Measurements from ENCODE around the gene SHISA2.

Gene SHISA2

DNA sequence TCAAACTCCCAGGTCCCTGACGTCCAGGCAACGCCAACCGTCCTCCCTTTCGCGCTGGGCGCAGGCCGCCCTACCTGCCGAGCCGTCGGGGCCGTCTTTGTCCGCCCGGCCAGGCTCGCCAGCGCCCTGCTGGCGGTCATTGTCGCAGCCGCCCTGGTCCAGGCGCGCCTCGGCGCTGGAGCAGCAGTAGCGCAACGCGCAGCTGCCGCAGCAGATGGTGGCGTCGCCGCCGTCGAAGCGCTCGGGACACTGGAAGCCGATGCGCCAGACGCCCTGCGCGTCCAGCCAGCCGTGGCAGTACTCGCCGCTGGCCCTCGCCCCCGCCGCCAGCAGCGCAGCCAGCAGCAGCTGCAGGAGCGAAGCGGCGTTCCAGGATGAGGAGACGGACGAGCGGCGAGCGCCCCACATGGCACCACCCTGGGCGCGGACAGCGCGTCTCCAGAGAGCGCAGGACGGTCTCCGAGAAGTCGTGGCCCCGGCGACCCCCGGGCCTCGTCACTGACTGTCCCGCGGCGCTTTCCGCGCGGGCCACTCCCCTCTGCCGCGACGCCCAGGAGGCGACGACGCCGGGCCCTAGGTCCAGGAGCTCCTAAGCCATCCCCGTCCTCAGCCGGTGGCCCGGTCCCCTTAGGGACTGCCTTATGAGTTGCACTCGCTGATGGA lies 1.1 kb downstream of the SHISA2 start:
- no peak for DNase-seq (ENCODE audit: low read depth in 4 of 4, low spot score in 1 of 4)

DNA sequence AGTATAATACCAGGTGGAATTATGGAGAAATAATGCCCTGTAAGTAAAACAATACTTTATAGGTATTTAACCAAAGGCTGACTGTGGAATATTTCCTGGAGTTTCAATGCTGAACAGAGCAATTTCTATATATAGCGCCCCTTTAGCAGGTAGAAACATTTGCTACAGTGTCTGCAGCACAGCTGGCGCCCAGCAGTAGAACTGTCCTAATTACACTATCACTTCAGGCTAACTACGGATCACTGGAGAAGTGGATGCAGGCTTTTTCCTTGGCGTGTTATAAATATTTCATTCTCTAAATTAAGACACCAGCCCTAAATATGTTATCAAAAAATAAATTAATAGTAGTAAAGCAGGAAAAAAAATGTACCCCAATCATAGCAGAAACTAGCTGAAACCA lies 3.1 kb downstream of the SHISA2 start:
- DNase-seq (ENCODE audit: low read depth in 4 of 4, low spot score in 1 of 4) = no peak

DNA sequence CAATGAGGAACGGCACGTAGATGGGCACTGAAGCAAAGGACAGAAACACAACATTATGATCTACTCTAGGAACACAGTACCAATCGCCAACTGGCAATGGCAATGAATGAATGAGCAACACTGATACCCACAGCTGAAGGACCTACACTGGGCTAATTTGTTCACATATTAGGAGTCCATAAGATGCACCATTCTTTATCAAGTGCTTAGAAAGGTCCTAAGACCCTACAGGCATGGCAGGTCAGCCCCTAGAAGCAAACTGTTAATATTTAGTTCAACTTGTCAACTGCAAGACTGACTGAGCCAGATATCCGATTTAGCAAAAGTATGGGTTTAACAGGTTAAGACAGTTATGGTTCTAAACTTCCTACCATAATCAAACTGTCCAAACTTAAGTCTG lies 4.8 kb downstream of the SHISA2 start:
- no peak for DNase-seq (ENCODE audit: low read depth in 4 of 4, low spot score in 1 of 4)

DNA sequence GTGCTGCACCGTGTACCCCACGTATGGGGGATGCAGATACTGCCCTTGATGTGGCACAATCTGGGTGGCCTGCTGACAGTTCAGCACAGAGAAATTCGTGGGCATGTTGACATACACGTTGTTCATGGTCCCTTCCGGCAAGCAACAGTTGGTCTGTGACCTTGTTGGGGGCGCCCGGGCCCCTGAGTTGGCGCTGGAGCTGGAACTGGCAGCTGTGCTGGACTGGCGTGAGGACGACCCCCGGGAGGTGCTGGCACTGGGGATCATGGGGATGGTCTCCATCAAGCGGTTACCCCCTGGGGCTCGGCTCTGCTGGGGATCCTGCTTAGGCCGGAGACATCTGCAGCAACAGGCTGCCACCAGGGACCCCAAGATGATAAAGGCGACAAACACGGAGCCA lies 5.2 kb downstream of the SHISA2 start:
- DNase-seq (ENCODE audit: low read depth in 4 of 4, low spot score in 1 of 4) = no peak

DNA sequence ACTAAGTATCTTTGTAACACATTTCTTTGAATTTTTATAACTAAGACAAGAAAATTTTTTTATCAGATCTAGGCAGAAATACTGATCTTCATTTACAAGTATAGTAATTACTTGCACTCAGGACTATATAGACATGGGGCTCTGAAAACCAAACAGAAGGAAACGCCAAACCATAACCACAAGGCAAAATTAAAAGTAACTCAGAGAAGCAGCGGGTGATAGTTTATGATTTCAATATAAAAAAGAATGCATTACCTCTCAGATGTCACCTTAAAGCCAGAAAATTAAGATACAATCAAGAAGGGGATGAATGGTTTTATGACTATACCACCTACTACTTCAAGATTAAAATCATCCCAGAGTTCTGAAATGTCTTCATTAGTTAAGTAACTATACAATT lies 6.7 kb downstream of the SHISA2 start:
- DNase-seq (ENCODE audit: low read depth in 4 of 4, low spot score in 1 of 4) = no peak

DNA sequence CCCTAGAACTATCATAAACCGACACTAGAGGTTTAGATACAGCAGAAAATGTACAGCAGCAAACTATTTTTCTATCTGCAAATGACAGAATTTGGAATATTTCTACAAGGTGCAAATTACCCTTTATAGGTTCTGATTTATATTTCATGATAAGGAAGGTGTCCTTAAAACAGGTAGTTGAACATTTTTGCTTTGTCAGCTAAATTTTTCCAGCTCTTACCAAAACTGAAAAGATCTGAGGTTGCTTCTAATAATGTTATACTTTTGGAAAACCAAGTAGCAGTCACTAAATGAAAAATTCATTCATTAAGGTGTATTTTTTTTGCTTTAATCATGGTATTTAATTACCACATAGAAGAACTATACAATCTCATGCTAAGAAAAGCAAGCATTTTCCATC lies 9.0 kb downstream of the SHISA2 start:
- no peak for DNase-seq (ENCODE audit: low read depth in 4 of 4, low spot score in 1 of 4)

DNA sequence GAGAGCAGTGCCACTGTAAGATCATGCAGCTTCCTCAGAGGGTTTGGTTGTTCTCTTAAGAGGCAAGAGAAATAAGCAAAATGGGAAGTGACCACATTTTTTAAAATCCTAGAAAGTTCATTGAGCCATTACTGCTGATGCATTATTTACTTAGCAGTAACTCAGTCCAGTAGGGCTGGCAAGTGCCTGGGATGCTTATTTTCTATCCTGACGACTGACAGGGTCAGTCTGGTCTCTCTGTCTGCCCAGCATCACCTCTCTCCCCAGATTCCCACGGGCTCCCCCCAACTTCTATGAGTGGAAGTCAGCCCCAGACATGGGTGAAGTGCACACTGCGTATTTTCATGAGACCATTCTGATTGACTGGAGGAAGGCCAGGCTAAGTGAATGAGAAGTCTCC lies 10.4 kb downstream of the SHISA2 start:
- DNase-seq (ENCODE audit: low read depth in 4 of 4, low spot score in 1 of 4) = no peak

DNA sequence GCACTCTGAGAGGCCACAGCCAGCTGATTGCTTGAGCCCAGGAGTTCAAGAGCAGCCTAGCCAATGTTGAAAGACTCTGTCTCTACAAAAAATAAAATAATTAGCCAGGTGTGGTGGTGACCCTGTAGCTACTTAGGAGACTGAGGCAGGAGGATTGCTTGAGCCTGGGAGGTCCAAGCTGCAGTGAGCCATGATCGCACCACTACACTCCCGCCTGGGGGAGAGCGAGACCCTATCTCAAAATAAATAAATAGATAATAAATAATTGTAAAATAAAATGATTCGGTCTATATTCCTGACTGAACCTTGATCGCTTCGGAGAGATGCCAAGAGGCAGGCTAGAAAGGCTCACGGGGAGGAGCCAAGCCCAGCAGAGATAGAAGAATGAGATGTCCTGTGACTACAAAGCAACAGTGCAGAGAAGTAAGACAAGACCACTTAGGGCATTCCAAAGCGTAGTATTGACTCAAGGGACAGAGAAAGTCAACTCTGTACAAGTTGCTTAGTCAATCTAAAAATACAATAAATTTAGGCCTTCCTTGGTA lies 12.8 kb downstream of the SHISA2 start:
- no peak for DNase-seq (ENCODE audit: low read depth in 4 of 4, low spot score in 1 of 4)

DNA sequence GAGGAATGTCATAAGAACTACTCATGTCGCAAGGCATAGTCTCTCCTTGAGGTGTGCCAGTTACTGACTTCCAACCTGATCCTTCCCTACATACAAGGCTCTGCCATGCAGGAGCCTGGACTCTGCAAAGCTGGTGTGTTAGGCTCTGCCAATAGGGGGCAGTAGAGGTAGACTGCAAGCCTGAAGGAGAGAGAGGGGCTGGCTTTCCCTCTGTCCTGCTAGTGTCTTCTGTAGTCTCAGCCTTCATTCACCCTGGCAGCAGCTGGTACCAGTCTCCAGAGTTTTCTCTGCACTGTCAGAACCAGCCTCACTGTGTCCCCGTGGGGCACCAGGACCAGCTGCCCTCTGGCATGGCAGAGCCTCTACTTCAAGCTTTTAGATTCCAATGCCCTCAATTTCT lies 14.5 kb downstream of the SHISA2 start:
- no peak for DNase-seq (ENCODE audit: low read depth in 4 of 4, low spot score in 1 of 4)

DNA sequence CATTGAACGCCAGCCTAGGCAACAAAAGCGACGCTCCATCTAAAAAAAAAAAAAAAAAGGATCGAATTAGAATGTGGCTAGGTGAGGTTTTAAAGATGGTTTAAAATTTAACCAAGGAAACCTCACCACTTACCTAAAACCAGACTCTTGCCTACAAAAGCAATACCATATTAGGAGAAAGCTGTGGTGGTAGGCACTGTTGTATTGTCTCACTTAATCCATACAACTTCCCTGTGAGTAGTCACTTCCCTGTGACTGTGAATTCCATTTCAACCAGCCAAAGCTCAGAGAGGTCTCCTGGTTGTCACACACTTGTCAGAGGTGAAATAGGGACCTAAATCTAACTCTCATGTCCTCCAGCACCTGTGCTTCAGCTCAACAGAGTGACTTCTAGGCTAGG lies 15.4 kb downstream of the SHISA2 start:
- no peak for DNase-seq (ENCODE audit: low read depth in 4 of 4, low spot score in 1 of 4)

DNA sequence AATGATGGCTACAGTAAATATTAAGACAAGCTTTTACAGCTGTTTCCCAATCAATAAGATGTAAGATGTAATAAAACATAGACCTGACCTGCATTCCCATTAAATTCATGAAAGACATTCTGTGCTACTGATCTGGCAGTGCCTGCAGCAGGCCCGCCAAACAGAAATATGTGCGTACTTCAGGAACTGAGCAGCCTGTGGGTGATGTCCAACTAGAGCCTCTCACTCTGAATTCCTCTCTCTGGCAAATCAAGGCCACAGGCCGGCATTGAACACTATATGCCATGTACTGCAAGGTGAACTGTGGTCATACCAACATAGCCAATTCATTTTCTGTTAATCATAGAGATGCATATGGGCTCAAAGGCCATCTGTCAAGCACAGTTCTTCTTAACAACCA lies 17.8 kb downstream of the SHISA2 start:
- no peak for DNase-seq (ENCODE audit: low read depth in 4 of 4, low spot score in 1 of 4)

DNA sequence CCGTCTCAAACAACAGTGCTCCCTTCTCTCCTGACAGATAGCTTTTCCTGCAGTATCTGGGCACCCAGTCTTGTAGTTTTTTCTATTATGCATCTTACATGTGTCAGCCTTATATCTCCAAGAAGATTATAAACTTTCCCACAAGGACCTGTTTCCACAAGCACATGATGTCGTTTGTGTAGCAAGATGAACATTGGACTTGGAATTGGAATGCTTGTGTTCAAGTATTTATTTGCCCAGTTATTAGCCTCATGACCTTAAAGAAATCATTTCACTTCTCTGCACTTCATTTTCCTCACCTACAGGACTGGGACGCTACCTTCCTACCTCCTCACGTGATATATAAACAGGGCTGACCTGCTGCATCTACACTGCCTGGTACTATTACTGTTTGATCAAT lies 21.5 kb downstream of the SHISA2 start:
- DNase-seq (ENCODE audit: low read depth in 4 of 4, low spot score in 1 of 4) = no peak

DNA sequence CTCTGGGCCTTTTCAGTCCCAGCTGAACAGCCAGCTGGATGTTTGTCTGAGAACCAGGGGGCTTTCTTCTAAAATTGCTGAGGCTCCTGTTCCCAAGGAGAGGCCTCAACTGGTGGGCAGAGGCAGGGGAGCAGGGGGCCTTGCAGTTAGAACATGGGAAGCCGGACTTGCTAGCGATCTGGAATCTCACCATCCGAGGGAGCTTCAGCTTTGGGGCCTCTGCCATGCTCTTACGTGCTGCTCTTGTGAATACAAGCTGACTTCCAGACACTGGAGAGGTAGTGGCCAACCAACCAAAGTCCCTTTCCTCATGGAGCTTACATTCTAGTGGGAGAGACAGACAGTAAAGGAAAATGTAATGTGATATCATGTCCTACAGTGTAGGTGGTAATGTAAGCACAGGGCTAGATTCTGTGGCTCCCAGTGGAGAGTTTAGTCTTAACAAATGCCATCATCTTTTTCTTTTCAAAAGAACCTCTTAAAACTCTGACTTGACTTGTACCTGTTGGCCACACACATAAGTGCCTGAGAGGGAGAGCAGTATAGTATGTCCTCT lies 22.2 kb downstream of the SHISA2 start:
- DNase-seq (ENCODE audit: low read depth in 4 of 4, low spot score in 1 of 4) = no peak

DNA sequence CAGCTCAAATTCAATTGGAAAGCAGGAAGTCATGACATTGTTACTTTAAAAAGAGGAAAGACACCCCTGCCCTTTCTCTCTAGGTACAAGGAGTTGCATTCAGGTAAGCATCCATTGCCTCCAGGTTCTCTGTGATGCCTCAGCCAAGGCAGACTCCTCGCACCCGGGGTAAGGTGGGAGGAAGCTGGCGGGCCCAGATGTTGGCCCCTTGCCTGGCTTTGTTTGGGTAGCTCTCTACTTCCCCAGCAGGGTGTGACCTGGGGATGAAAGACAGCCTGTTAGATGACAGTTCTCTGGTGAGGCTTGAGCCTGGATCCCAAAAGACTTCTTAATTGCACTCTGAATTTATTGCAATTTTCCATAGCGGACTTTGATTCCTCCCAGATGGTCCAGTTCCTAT lies 25.6 kb downstream of the SHISA2 start:
- DNase-seq (ENCODE audit: low read depth in 4 of 4, low spot score in 1 of 4) = no peak

DNA sequence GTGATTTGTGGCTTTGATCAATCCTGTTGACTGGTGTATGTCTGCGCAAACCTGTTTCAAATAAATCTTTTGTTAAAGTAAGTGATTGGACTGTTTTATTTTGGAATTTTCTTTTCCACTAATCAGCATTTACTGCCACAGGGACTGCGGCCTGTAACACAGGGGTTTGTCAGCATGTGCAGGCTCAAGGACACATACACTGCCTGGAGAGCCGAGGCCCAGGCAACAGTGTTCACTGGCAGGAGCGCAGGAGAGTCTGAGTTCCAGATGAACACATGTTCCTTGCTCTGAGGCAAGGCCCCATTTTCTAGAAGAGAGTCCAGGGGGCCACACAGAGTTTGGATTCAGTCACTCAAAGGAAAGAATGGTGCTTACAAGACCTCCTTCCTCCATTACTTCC lies 26.0 kb downstream of the SHISA2 start:
- no peak for DNase-seq (ENCODE audit: low read depth in 4 of 4, low spot score in 1 of 4)

DNA sequence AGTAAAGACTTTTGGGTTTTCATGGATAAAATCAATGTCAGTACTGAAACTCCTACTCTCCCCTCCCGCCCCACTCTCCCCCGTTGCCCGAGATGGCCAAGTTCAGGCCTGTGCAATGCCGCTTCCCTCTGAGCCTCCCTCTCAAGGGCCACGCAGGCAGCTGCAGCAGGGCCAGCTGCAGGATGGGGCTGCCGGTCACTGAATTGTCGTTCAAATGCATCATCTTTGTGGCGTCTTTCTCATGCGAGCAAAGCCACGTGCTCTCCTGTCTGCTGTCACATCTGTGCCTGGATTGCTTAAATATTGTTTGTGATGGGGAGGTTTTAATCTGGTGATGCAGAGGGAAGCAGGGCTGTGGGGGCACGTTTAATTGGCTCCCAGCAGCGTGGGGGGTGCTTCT lies 26.6 kb downstream of the SHISA2 start:
- DNase-seq (ENCODE audit: low read depth in 4 of 4, low spot score in 1 of 4) = no peak

DNA sequence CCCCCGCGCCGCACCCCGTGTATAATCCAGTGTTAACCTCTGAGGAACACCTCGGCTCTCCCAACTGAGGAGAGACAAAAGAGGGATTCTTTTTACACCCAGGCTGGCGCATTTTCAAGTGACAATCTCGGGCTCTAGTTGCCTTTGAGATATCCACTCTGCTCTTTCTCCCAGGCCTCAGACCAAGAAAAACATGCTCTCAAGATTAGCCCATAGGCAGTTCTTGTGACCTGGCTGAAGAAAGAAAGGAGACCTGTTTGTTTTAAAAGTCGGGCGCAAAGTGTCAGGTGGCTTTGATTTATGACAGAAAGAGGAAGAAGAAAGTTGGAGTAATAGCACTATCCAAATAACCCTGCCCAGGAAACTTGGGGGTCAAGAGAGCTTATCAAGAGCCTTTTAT lies 27.3 kb downstream of the SHISA2 start:
- DNase-seq (ENCODE audit: low read depth in 4 of 4, low spot score in 1 of 4) = no peak

DNA sequence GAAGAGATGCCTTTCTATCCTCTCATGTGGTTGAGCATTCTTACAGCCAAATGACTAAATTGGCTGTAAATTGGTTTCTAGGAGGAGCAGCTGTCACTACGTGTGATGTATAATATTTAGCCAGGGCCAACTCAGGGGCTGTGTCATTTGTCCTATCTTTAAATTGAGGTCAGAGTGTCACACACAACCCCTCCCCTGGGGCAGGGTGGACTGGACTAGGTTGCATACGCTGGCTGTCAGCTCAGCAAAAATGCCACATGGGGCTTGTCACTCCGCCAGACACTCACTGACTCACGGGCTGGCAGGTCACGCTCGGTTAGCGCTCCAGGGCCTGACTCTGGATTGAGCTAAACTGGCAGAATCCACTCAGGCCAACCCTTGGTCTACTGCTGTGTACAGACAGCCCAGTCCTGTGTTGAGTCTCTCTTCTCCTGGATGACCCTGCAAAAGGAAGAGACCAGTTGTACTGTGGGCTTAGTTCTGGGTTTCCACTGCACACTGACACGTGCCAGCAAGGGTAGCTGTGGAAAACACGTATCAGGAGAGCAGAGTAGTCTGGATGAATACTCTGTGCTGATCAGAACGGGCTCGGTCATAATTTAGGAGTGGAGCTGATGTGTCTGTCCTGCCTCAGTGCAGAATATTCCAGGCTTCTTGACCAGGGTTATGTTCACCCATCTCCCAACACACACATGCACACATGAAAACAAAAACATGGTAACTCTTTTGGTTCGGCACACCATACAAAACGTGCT lies 29.1 kb downstream of the SHISA2 start:
- DNase-seq (ENCODE audit: low read depth in 4 of 4, low spot score in 1 of 4) = no peak

DNA sequence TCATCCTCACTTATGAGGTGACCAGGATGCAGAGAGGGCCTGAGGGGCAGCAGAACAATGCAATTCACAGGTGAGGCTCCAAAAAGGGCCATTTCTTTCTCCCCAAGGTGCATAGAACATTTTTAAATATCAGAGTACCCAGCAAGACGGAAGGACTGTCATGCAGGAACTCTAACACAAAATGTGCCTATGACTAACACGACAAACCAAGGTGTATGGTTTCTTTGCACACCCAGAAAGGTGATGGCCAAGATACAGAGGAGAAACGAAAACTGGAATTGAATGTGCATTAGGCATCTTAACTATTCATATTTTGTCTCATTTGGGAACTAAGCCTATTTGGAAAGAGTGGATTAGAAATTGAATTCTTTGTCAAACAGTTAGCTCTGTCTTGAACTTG lies 29.9 kb downstream of the SHISA2 start:
- DNase-seq (ENCODE audit: low read depth in 4 of 4, low spot score in 1 of 4) = no peak

DNA sequence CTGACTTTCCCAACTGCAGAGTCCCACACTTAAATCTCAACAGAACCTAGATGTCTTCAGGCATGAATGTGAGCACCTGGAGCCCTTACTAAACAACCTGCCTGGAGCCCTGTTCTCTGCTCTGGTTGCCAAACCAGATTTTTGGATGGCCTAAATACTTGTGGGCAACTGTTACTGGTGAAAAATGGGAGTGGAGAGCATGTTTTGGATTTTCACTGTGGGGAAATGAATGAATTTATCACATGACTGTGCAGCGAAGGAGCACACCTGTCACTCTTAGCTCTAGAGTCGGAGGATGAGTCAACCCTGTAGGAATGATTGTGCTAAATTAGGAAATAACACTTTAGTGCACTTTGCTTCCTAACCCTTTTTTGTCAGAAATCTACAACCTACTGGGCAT lies 30.3 kb downstream of the SHISA2 start:
- DNase-seq (ENCODE audit: low read depth in 4 of 4, low spot score in 1 of 4) = no peak

DNA sequence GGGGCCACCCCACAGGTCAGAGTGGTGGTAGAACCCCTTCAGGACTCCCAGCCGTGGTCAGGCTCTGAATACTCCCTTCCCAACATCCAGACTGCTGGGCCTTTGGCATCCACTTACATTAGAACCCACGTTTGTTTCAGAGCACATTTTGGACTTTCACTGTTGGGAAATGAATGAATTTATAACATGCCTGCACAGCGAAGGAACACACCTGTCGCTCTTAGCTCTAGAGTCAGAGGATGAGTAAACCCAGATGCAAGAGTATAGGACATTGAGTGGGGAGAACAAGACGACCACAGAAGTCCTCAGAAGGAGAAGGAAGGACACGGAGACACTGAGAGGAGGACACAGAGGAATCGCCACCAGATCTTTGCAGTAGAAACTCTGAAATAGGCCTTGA lies 30.9 kb downstream of the SHISA2 start:
- no peak for DNase-seq (ENCODE audit: low read depth in 4 of 4, low spot score in 1 of 4)
